ENCODE results near the gene CEP126. TPM values are rescaled to one million over a fixed set of nuclear protein-coding genes. Genes with fewer than 3 reads are reported as not detected.

The CEP126 gene
- total and polyA plus RNA-seq, 4 experiments from 2014 or later, result 0.13 to 2.6 (median 1.5) TPM

GRCh38 chr11:101929294-101929915 is 14.6 kb downstream of the CEP126 start:
- Mint-ChIP-seq H3K36me3 (peaks cover 7 to 12% of the 10 kb centered on the region in 2 donors), H3K27me3 (no peaks in the 10 kb centered on the region), H3K4me1 (no peaks in the 10 kb centered on the region), H3K4me3 (no peak overlapping the region), H3K9me3 (peaks cover 0 to 21% (median 5%) of the 10 kb centered on the region in 8 donors), H3K27ac (no peak overlapping the region)
- H3K36me3 ChIP-seq (ENCODE audit: insufficient read depth, low read length), result no peaks in the 10 kb centered on the region
- H3K4me1 ChIP-seq (ENCODE audit: insufficient read depth, low read length), result no peaks in the 10 kb centered on the region
- CTCF ChIA-PET (ENCODE audit: partially characterized antibody), result no interaction called here
- intact Hi-C loops (cut with micrococcal nuclease), result no loop called here
- H3K9me3 ChIP-seq (ENCODE audit: control insufficient read depth in 1 of 2, low read length in 2 of 2), result no peaks in the 10 kb centered on the region
- H3K4me3 ChIP-seq (ENCODE audit: low read length in 2 of 2), result no peak overlapping the region
- H3K27ac ChIP-seq (ENCODE audit: low read depth, low read length), result no peak overlapping the region
- POLR2A ChIA-PET (ENCODE audit: partially characterized antibody), result no interaction called here
- no peak for DNase-seq
- H3K27me3 ChIP-seq (ENCODE audit: insufficient read depth, low read length), result no peaks in the 10 kb centered on the region

GRCh38 chr11:101931692-101932091 is 16.9 kb downstream of the CEP126 start:
- Histone ChIP-seq H3K4me3 (ENCODE audit: low read length in 2 of 2) (no peak overlapping the region), H3K27ac (ENCODE audit: low read depth, low read length) (no peak overlapping the region), H3K36me3 (ENCODE audit: insufficient read depth, low read length) (no peaks in the 10 kb centered on the region), H3K9me3 (ENCODE audit: control insufficient read depth in 1 of 2, low read length in 2 of 2) (no peaks in the 10 kb centered on the region), H3K4me1 (ENCODE audit: insufficient read depth, low read length) (no peaks in the 10 kb centered on the region), H3K27me3 (ENCODE audit: insufficient read depth, low read length) (no peaks in the 10 kb centered on the region)
- DNase-seq, result no peak
- ChIA-PET POLR2A (ENCODE audit: partially characterized antibody) (no interaction called here), CTCF (ENCODE audit: partially characterized antibody) (no interaction called here)
- Mint-ChIP-seq H3K27ac (no peak overlapping the region), H3K36me3 (peaks cover 7 to 8% of the 10 kb centered on the region in 2 donors), H3K9me3 (peaks cover 0 to 21% (median 5%) of the 10 kb centered on the region in 8 donors), H3K27me3 (no peaks in the 10 kb centered on the region), H3K4me1 (no peaks in the 10 kb centered on the region), H3K4me3 (no peak overlapping the region)
- intact Hi-C loops (cut with micrococcal nuclease), result no loop called here

- no peaks in the 10 kb centered on the region for H3K4me1 Mint-ChIP-seq
- DNase-seq, result no peak
- POLR2A ChIA-PET (ENCODE audit: partially characterized antibody), result no interaction called here
- Histone ChIP-seq H3K27ac (ENCODE audit: low read depth, low read length) (no peak overlapping the region), H3K9me3 (ENCODE audit: control insufficient read depth in 1 of 2, low read length in 2 of 2) (no peaks in the 10 kb centered on the region), H3K4me3 (ENCODE audit: low read length in 2 of 2) (no peak overlapping the region), H3K27me3 (ENCODE audit: insufficient read depth, low read length) (no peaks in the 10 kb centered on the region), H3K4me1 (ENCODE audit: insufficient read depth, low read length) (no peaks in the 10 kb centered on the region), H3K36me3 (ENCODE audit: insufficient read depth, low read length) (no peaks in the 10 kb centered on the region)
- peaks cover 0 to 2% of the 10 kb centered on the region in 2 donors for H3K27me3 Mint-ChIP-seq
- peaks cover 0 to 11% of the 10 kb centered on the region in 2 donors for H3K36me3 Mint-ChIP-seq
- H3K27ac Mint-ChIP-seq, result no peak overlapping the region
- CTCF ChIA-PET (ENCODE audit: partially characterized antibody), result interaction anchor here (0.8 kb wide), 1 partner anchor 66 kb away, joined by 3 read pairs; no protein-coding TSS in a partner anchor
- H3K9me3 Mint-ChIP-seq, result no peaks in the 10 kb centered on the region
- intact Hi-C loops (cut with micrococcal nuclease), result no loop called here
- no peak overlapping the region for H3K4me3 Mint-ChIP-seq
Observed at GRCh38 chr11:101940901-101941520, 26.2 kb downstream of the CEP126 start.

GRCh38 chr11:101944923-101945322 is 30.1 kb downstream of the CEP126 start:
- intact Hi-C loops (cut with micrococcal nuclease), result no loop called here
- no peak for DNase-seq
- H3K27ac ChIP-seq (ENCODE audit: low read depth, low read length), result no peak overlapping the region
- no peaks in the 10 kb centered on the region for H3K4me1 ChIP-seq (ENCODE audit: insufficient read depth, low read length)
- no peak overlapping the region for H3K4me3 ChIP-seq (ENCODE audit: low read length in 2 of 2)
- Mint-ChIP-seq H3K4me3 (no peak overlapping the region), H3K36me3 (peaks cover 2 to 16% of the 10 kb centered on the region in 2 donors), H3K27me3 (peaks cover 0 to 2% of the 10 kb centered on the region in 2 donors), H3K27ac (no peak overlapping the region), H3K9me3 (no peaks in the 10 kb centered on the region), H3K4me1 (no peaks in the 10 kb centered on the region)
- H3K36me3 ChIP-seq (ENCODE audit: insufficient read depth, low read length), result no peaks in the 10 kb centered on the region
- ChIA-PET POLR2A (ENCODE audit: partially characterized antibody) (no interaction called here), CTCF (ENCODE audit: partially characterized antibody) (no interaction called here)
- H3K27me3 ChIP-seq (ENCODE audit: insufficient read depth, low read length), result no peaks in the 10 kb centered on the region
- no peaks in the 10 kb centered on the region for H3K9me3 ChIP-seq (ENCODE audit: control insufficient read depth in 1 of 2, low read length in 2 of 2)

- Mint-ChIP-seq H3K9me3 (no peaks in the 10 kb centered on the region), H3K36me3 (peaks cover 2 to 16% of the 10 kb centered on the region in 2 donors), H3K4me1 (no peaks in the 10 kb centered on the region), H3K27ac (no peak overlapping the region), H3K27me3 (peaks cover 0 to 2% of the 10 kb centered on the region in 2 donors), H3K4me3 (no peak overlapping the region)
- DNase-seq, result no peak
- Histone ChIP-seq H3K4me1 (ENCODE audit: insufficient read depth, low read length) (no peaks in the 10 kb centered on the region), H3K27me3 (ENCODE audit: insufficient read depth, low read length) (no peaks in the 10 kb centered on the region), H3K36me3 (ENCODE audit: insufficient read depth, low read length) (no peaks in the 10 kb centered on the region), H3K27ac (ENCODE audit: low read depth, low read length) (no peak overlapping the region), H3K9me3 (ENCODE audit: control insufficient read depth in 1 of 2, low read length in 2 of 2) (no peaks in the 10 kb centered on the region), H3K4me3 (ENCODE audit: low read length in 2 of 2) (no peak overlapping the region)
- CTCF ChIA-PET (ENCODE audit: partially characterized antibody), result no interaction called here
- intact Hi-C loops (cut with micrococcal nuclease), result no loop called here
- POLR2A ChIA-PET (ENCODE audit: partially characterized antibody), result no interaction called here
Observed at GRCh38 chr11:101945448-101945847, 30.6 kb downstream of the CEP126 start.

- no peak for DNase-seq
- Histone ChIP-seq H3K36me3 (ENCODE audit: insufficient read depth, low read length) (no peaks in the 10 kb centered on the region), H3K4me1 (ENCODE audit: insufficient read depth, low read length) (no peaks in the 10 kb centered on the region), H3K9me3 (ENCODE audit: control insufficient read depth in 1 of 2, low read length in 2 of 2) (no peaks in the 10 kb centered on the region), H3K27ac (ENCODE audit: low read depth, low read length) (no peak overlapping the region), H3K4me3 (ENCODE audit: low read length in 2 of 2) (no peak overlapping the region), H3K27me3 (ENCODE audit: insufficient read depth, low read length) (no peaks in the 10 kb centered on the region)
- POLR2A ChIA-PET (ENCODE audit: partially characterized antibody), result no interaction called here
- Mint-ChIP-seq H3K36me3 (peaks cover 2 to 16% of the 10 kb centered on the region in 2 donors), H3K4me3 (no peak overlapping the region), H3K4me1 (no peaks in the 10 kb centered on the region), H3K9me3 (no peaks in the 10 kb centered on the region), H3K27ac (no peak overlapping the region), H3K27me3 (no peaks in the 10 kb centered on the region)
- CTCF ChIA-PET (ENCODE audit: partially characterized antibody), result no interaction called here
- intact Hi-C loops (cut with micrococcal nuclease), result no loop called here
Observed at GRCh38 chr11:101949680-101950220, 34.9 kb downstream of the CEP126 start.

- H3K4me3 Mint-ChIP-seq, result no peak overlapping the region
- no peak for DNase-seq
- Histone ChIP-seq H3K36me3 (ENCODE audit: insufficient read depth, low read length) (no peaks in the 10 kb centered on the region), H3K4me3 (ENCODE audit: low read length in 2 of 2) (no peak overlapping the region), H3K27me3 (ENCODE audit: insufficient read depth, low read length) (no peaks in the 10 kb centered on the region), H3K9me3 (ENCODE audit: control insufficient read depth in 1 of 2, low read length in 2 of 2) (no peaks in the 10 kb centered on the region), H3K27ac (ENCODE audit: low read depth, low read length) (no peak overlapping the region), H3K4me1 (ENCODE audit: insufficient read depth, low read length) (no peaks in the 10 kb centered on the region)
- no peak overlapping the region for H3K27ac Mint-ChIP-seq
- H3K4me1 Mint-ChIP-seq, result no peaks in the 10 kb centered on the region
- peaks cover 2 to 24% of the 10 kb centered on the region in 2 donors for H3K36me3 Mint-ChIP-seq
- intact Hi-C loops (cut with micrococcal nuclease), result no loop called here
- ChIA-PET CTCF (ENCODE audit: partially characterized antibody) (no interaction called here), POLR2A (ENCODE audit: partially characterized antibody) (no interaction called here)
- no peaks in the 10 kb centered on the region for H3K27me3 Mint-ChIP-seq
- peaks cover 0 to 3% (median 0%) of the 10 kb centered on the region in 8 donors for H3K9me3 Mint-ChIP-seq
Observed at GRCh38 chr11:101955278-101955677, 40.5 kb downstream of the CEP126 start.
